22Rv1 (cell line): ENCODE results near the gene FGFR1OP2.

Source experiments
- H3K27ac ChIP-seq: fragments of 450-650 bp; 2 replicates; pipeline ENCODE4 v1.5.1; 2017
- ZFX ChIP-seq: fragments of 450-650 bp; IDR thresholded peaks from 2 replicates; pipeline ENCODE4 v1.6.1; 2017; ENCODE audit warnings: antibody characterized with exemption, borderline replicate concordance
- TF ChIP-seq, protein P1 (sequence below): fragments of 450-650 bp; IDR thresholded peaks from 2 replicates; pipeline ENCODE4 v1.5.1; 2017; ENCODE audit warnings: mild to moderate bottlenecking

FGFR1OP2 gene

DNA sequence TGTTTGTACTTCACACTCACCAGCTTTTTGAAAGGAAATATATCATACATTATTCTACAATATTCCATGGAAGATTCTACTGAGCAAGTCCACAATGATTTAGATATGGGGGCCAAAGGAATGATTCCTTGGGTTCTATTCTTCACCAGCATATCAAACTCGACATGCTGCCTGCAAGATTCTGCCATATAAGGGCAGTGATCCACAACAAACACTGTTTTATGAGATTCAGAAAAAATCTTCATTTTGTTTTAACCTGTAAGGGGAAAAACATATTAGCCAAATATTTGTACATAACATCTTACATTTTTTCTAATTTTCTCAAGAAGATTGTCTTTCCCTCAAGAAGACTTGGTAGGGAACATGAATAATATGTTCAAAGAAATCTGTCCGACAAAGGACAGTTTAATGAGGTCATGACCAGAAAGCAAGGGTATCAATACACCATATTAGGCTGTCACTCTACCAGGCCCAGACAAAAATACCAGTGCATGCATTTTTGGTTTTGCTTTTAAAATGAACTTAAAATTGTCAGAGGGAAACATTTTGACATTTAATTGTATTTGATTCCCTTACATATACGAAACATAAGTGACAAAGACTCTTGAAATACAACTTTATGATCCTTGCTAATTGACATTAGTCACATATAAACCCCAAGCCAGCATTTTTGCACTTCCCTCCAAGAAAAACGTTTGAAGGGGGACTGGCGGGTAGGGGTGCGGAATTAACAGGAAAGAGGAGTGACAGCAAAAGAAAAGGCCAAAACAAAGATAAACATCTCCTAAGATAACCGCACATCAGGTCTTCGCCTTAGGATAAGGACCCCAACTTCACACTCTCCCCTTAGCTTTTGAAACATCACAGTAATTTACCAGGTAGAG is 1.5 kb upstream of the FGFR1OP2 start:
- peak overlapping the region; percentile 83 for H3K27ac ChIP-seq
- TF ChIP-seq, protein P1, sequence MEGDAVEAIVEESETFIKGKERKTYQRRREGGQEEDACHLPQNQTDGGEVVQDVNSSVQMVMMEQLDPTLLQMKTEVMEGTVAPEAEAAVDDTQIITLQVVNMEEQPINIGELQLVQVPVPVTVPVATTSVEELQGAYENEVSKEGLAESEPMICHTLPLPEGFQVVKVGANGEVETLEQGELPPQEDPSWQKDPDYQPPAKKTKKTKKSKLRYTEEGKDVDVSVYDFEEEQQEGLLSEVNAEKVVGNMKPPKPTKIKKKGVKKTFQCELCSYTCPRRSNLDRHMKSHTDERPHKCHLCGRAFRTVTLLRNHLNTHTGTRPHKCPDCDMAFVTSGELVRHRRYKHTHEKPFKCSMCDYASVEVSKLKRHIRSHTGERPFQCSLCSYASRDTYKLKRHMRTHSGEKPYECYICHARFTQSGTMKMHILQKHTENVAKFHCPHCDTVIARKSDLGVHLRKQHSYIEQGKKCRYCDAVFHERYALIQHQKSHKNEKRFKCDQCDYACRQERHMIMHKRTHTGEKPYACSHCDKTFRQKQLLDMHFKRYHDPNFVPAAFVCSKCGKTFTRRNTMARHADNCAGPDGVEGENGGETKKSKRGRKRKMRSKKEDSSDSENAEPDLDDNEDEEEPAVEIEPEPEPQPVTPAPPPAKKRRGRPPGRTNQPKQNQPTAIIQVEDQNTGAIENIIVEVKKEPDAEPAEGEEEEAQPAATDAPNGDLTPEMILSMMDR, result no peak
- TF ChIP-seq ZFX, result no peak

DNA sequence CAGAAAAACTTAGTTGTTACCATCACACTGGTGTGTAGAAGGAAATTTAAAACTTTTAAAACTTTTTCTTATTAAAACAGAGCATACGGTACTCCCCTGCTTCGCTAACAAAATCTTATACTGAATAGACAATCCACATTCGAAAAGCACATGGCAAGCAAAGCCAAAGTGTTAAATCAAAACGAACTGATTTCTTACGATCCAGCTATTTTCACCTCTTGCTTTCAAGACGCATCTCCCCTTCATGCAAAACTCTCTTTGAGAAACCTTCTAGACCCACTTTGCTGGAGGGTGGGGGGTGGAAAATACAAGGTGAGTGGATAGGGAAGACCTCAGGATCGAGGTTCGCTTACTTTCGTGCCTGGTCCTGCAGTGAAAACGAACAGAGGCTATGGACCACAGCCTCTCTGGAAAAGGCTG is 817 bp upstream of the FGFR1OP2 start:
- H3K27ac ChIP-seq, result peak overlapping the region; percentile 83
- TF ChIP-seq ZFX, result no peak
- TF ChIP-seq, protein P1, result no peak

DNA sequence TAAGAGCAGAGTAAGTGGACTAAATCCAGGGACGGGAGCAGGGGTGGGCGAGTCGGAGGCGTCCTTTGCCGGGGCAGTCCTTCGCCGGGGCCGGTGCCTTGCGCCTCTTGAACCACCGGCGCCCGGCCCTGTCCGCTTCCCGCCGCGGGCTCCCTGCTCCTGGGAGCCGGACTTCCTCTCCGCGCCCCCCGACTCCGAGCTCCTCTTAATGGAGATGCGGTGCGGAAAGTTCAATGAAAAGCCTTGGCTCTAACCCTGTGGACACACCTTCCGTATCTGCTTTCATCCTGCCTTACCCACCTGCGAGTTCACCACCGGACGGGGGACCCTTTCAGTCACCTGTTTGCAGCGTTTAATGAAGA is 412 bp downstream of the FGFR1OP2 start:
- TF ChIP-seq ZFX, result no peak
- TF ChIP-seq, protein P1, result 0 out of 2 replicates have a peak, but pooled peaks have one; percentile 2
- H3K27ac ChIP-seq, result peak overlapping the region; percentile 83

DNA sequence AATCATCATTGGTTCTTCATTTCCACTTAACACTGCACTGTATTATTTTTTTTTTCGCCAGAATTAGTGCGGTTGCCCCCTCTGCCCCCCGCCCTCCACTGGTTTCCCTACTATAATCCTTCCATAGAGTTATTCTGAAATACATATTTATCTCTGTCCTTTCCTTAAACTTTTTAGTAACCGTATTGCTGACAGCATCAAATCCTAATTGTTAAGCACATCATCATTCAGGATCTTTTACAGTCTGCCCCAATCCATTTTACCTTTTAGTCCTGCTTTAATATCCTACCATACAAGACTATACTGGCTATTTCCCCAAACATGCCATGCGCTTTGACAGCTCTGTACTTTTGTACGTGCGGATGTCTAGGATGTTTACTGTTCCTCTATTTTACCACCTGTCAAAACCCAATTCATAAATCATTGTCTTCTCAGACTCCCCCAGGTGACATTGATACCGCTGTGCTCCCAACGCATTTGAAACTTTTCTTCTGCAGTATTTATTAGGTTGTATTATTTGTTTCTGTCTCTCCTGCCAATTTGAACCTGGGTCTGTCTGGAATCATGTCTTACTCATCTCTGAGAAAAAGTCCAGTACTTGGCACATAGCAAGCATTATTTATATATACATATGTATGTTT is 1.0 kb downstream of the FGFR1OP2 start:
- TF ChIP-seq, protein P1, result 0 out of 2 replicates have a peak, but pooled peaks have one; percentile 1
- no peak for TF ChIP-seq ZFX
- H3K27ac ChIP-seq, result peak overlapping the region; percentile 83

DNA sequence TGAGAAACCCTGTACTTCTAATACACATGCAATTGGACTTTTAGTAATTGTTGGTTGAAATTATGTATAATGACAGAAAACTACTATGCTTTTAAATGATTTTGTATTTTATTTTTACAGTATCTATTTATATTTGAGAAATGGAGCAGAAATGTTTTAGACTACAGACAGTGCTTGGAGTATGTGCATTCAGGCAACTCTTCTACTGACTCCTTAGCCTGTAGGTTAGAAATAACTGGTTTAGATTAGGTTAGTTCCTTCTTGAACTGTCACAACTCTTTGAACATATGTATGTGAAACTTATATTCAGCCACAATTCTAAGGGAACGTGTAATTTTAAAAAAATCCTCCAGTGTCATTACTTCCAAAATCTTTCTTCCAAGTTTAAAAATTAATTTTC is 1.7 kb downstream of the FGFR1OP2 start:
- no peak overlapping the region for H3K27ac ChIP-seq
- TF ChIP-seq ZFX, result no peak
- TF ChIP-seq, protein P1, result no peak

DNA sequence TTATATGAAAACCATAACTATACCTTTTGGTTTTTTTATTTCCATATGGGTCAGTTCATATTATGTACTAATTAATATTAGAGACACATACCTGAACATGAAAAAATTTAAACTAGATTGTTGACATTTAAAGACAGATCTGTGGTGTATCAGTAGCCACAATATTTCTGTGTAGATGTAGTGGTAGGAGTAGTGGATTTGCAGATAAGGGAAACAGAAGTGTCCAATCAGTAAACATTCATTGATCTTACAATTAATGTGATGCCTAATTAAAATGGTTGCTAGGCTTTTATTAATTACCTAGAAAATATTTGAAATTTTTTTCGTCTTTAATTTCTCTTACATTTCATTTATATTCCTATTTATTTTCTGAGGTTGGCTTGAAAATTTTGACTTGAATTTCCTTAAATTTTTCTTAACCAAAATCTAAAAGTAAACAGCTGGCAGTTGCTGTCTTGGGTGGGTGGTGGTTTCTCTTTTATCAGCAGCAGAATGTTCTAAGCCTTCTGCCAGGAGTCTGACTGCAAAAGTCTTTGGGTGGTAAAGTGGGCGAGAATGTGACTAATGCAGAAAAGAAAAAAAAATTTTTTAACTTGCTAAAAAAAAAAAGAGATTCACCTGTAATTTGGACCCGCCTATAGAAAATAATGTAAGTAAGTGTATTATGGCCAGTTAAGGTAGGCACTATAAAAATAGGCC is 2.4 kb downstream of the FGFR1OP2 start:
- H3K27ac ChIP-seq, result no peak overlapping the region

More for the DNA sequence above, 2.4 kb downstream of the FGFR1OP2 start:
- TF ChIP-seq, protein P1, result no peak
- no peak for TF ChIP-seq ZFX
